Aorta (tissue), 5 donors: ENCODE measurements around the gene YWHAB. TPM values are rescaled to one million over a fixed set of nuclear protein-coding genes. Genes with fewer than 3 reads are reported as not detected.

Experiments
- ATAC-seq: fragments of 200-7000 bp; cut with Tn5 transposase; one replicate; pipeline ENCODE4 v1.9.1; 2022; ENCODE audit warnings: moderate library complexity; ENCODE audit not compliant: low FRiP score
- DNase-seq, 2 donors: peaks; one replicate each; pipeline ENCODE4 v3.0.0-alpha.2; 2020
- H3K27ac ChIP-seq, 2 donors: one replicate each; pipeline ENCODE4 v1.5.1; 2013; ENCODE audit warnings: low read length in 2 of 2, mild to moderate bottlenecking in 2 of 2, moderate library complexity in 2 of 2, control low read depth in 1 of 2, inconsistent platforms in 1 of 2, low read depth in 1 of 2
- H3K27me3 ChIP-seq, 2 donors: one replicate each; pipeline ENCODE4 v1.6.1; 2013; ENCODE audit warnings: control low read depth in 1 of 2, low read length in 1 of 2, mild to moderate bottlenecking in 1 of 2, moderate library complexity in 1 of 2; ENCODE audit not compliant: insufficient read depth in 2 of 2, control insufficient read depth in 1 of 2
- H3K36me3 ChIP-seq, 2 donors: one replicate each; pipeline ENCODE4 v1.6.1; 2013; ENCODE audit warnings: control low read depth in 1 of 2, low read length in 1 of 2, mild to moderate bottlenecking in 1 of 2; ENCODE audit not compliant: insufficient read depth in 2 of 2, control insufficient read depth in 1 of 2
- H3K4me1 ChIP-seq, 2 donors: one replicate each; pipeline ENCODE4 v1.6.1; 2013; ENCODE audit warnings: low read length in 2 of 2, control low read depth in 1 of 2, mild to moderate bottlenecking in 1 of 2, moderate library complexity in 1 of 2; ENCODE audit not compliant: insufficient read depth in 2 of 2, control insufficient read depth in 1 of 2
- H3K4me3 ChIP-seq, 2 donors: one replicate each; pipeline ENCODE4 v1.5.1; 2013; ENCODE audit warnings: low read length in 2 of 2, control low read depth in 1 of 2, mild to moderate bottlenecking in 1 of 2
- H3K9me3 ChIP-seq: one replicate; pipeline ENCODE4 v1.6.1; 2013; ENCODE audit warnings: mild to moderate bottlenecking, low read length; ENCODE audit not compliant: control insufficient read depth
- WGBS, 2 donors: extraction: QIAGEN DNeasy Blood & Tissue Kit; methylation state at CpG; one replicate each; pipeline ENCODE4 v1.1.7; 2013; 5-methylcytosine and 5-hydroxymethylcytosine counted together
- intact Hi-C, 2 donors: fragments of 100-400 bp; cut with DNase I; formaldehyde crosslinking; loops; one replicate each; pipeline versions ENCODE4 v1.14.2 to v1.15.0; 2022
- polyA plus RNA-seq, 2 donors: library from polyadenylated mRNA; stranded (reverse); fragments of 200-250 nt; gene quantifications; one replicate each; pipeline ENCODE4 v1.2.3, GENCODE V29; 2013
- total RNA-seq, 2 donors: library from RNA; stranded (reverse); fragmentation: NEBNext Ultra II Directional; extraction: Animal tissue kit (Norgen Biotek cat#: 25700); gene quantifications; one replicate each; pipeline ENCODE4 v1.2.1, GENCODE V29; 2021
- donor health status: healthy with polysubstance abuse.
- donor health status: Bipolar disorder and iron deficiency.
- donor health status: DM: no; HTN: no; CAD: no.
- donor health status: DM: no; HTN: no; CAD: no.
- donor health status: DM: yes; HTN: yes; CAD: no.

The YWHAB gene
- total and polyA plus RNA-seq, 4 donors = 105 to 167 (median 141) TPM

- no peak overlapping the region for H3K4me3 ChIP-seq
- H3K9me3 ChIP-seq = no peaks in the 10 kb centered on the region
- no peak for DNase-seq
- no peaks in the 10 kb centered on the region for H3K4me1 ChIP-seq
- no peaks in the 10 kb centered on the region for H3K36me3 ChIP-seq
- intact Hi-C loops = no loop called here
- H3K27me3 ChIP-seq = no peaks in the 10 kb centered on the region
- H3K27ac ChIP-seq = no peak overlapping the region
- ATAC-seq = no peak
- 95 to 98% methylated on average over 16 to 18 of the region's 18 CpGs for WGBS, 2 donors
Measured at GRCh38 chr20:44930517-44931168, 45.1 kb downstream of the YWHAB start.

GRCh38 chr20:44931911-44932310 is 46.4 kb downstream of the YWHAB start:
- WGBS, 2 donors = 90% methylated on average over 3 of the region's 3 CpGs
- Histone ChIP-seq H3K9me3 (no peaks in the 10 kb centered on the region), H3K36me3 (peaks cover 0 to 2% of the 10 kb centered on the region in 2 donors), H3K27ac (no peak overlapping the region), H3K27me3 (no peaks in the 10 kb centered on the region), H3K4me1 (no peaks in the 10 kb centered on the region), H3K4me3 (no peak overlapping the region)
- no peak for DNase-seq
- no peak for ATAC-seq
- intact Hi-C loops = no loop called here

DNA sequence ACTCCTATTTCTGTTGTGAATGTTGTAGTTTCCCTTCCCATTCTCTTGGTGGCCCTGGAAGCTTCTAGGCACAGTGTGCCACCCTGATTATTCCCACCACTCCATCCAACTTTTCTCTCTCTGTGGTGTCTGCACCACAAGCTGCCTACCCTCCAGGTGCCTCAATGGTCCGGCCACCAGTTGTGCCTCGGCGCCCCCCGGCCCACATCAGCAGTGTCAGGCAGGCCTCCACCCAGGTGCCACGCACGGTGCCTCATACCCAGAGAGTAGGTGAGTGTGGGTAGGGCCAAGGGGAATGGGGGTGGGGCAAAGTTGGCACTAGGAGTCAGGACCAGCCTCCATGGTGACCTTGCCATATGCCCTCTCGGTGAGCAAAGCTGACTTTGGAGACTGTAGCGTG is 47.4 kb downstream of the YWHAB start:
- H3K4me1 ChIP-seq = no peaks in the 10 kb centered on the region
- no peak overlapping the region for H3K27ac ChIP-seq
- H3K4me3 ChIP-seq = no peak overlapping the region
- no peak for ATAC-seq
- intact Hi-C loops = no loop called here
- no peak for DNase-seq
- H3K36me3 ChIP-seq = peaks cover 0 to 2% of the 10 kb centered on the region in 2 donors
- 93 to 96% methylated on average over 8 of the region's 8 CpGs for WGBS, 2 donors
- no peaks in the 10 kb centered on the region for H3K9me3 ChIP-seq
- no peaks in the 10 kb centered on the region for H3K27me3 ChIP-seq

DNA sequence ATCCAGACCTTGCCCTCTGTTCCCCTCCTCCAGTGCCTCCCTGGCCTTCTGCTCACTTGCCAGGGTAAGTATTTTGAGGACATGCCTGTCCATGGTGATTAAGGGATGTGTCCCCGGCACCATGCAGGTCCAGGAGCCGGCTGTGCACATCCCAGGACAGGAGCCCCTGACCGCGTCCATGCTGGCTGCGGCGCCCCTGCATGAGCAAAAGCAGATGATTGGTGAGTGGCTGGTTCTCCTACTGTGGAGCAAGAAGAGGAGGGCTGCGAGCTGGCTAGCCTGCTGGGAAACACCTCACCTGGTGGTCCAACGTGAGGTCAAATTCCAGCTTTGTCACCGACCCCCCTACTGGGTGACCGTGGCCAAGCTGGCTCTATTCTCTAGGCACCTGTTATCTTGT is 51.0 kb downstream of the YWHAB start:
- Histone ChIP-seq H3K9me3 (no peaks in the 10 kb centered on the region), H3K4me3 (no peak overlapping the region), H3K4me1 (no peaks in the 10 kb centered on the region), H3K27me3 (no peaks in the 10 kb centered on the region), H3K27ac (no peak overlapping the region), H3K36me3 (peaks cover 0 to 2% of the 10 kb centered on the region in 2 donors)
- no peak for DNase-seq
- WGBS, 2 donors = 90 to 94% methylated on average over 10 of the region's 10 CpGs
- peak; percentile 30 for ATAC-seq
- intact Hi-C loops = no loop called here

- Histone ChIP-seq H3K36me3 (peaks cover 0 to 13% of the 10 kb centered on the region in 2 donors), H3K4me3 (no peak overlapping the region), H3K9me3 (no peaks in the 10 kb centered on the region), H3K4me1 (no peaks in the 10 kb centered on the region), H3K27ac (no peak overlapping the region), H3K27me3 (no peaks in the 10 kb centered on the region)
- ATAC-seq = no peak
- DNase-seq = no peak
- 80 to 83% methylated on average over 9 of the region's 9 CpGs for WGBS, 2 donors
- intact Hi-C loops = no loop called here
Measured at GRCh38 chr20:44938637-44939036, 53.1 kb downstream of the YWHAB start.

- DNase-seq = no peak
- no peak overlapping the region for H3K4me3 ChIP-seq
- H3K27ac ChIP-seq = no peak overlapping the region
Measured at GRCh38 chr20:44941120-44941691, 55.7 kb downstream of the YWHAB start.

GRCh38 chr20:44942264-44942973 is 56.9 kb downstream of the YWHAB start:
- Histone ChIP-seq H3K9me3 (no peaks in the 10 kb centered on the region), H3K27ac (no peak overlapping the region), H3K4me3 (no peak overlapping the region), H3K27me3 (no peaks in the 10 kb centered on the region), H3K4me1 (no peaks in the 10 kb centered on the region), H3K36me3 (peaks cover 0 to 11% of the 10 kb centered on the region in 2 donors)
- no peak for DNase-seq
- WGBS, 2 donors = 86 to 91% methylated on average over 4 of the region's 4 CpGs
- intact Hi-C loops = no loop called here
- ATAC-seq = no peak

More at GRCh38 chr20:44941120-44941691, 55.7 kb downstream of the YWHAB start:
- intact Hi-C loops = no loop called here
- no peaks in the 10 kb centered on the region for H3K27me3 ChIP-seq
- no peaks in the 10 kb centered on the region for H3K9me3 ChIP-seq
- H3K36me3 ChIP-seq = peaks cover 0 to 13% of the 10 kb centered on the region in 2 donors
- no peaks in the 10 kb centered on the region for H3K4me1 ChIP-seq
- no peak for ATAC-seq
- WGBS, 2 donors = 86 to 89% methylated on average over 7 of the region's 7 CpGs

DNA sequence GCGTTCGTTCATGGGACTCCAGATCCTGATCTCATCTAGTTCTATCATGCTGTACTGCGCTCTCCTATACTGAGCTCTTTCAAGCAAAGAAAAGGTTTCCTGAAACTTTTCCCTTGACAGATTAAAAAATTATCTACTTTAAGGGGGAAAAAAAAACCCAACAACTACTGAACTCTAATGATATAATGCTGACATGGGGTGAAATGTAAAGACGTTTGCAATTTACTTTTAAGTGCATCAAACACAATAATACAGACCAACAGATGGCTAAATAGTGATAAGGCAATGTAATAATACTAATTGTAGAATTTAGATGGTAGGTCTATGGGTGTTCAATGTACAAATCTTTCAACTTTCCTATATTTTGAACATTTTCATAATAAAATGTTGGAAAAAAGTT is 58.3 kb downstream of the YWHAB start:
- Histone ChIP-seq H3K36me3 (peaks cover 0 to 13% of the 10 kb centered on the region in 2 donors), H3K9me3 (no peaks in the 10 kb centered on the region), H3K4me1 (no peaks in the 10 kb centered on the region), H3K4me3 (no peak overlapping the region), H3K27me3 (no peaks in the 10 kb centered on the region), H3K27ac (no peak overlapping the region)
- WGBS, 2 donors = 87 to 93% methylated on average over 4 of the region's 4 CpGs
- DNase-seq (no peak), ATAC-seq (no peak)
- intact Hi-C loops = no loop called here

DNA sequence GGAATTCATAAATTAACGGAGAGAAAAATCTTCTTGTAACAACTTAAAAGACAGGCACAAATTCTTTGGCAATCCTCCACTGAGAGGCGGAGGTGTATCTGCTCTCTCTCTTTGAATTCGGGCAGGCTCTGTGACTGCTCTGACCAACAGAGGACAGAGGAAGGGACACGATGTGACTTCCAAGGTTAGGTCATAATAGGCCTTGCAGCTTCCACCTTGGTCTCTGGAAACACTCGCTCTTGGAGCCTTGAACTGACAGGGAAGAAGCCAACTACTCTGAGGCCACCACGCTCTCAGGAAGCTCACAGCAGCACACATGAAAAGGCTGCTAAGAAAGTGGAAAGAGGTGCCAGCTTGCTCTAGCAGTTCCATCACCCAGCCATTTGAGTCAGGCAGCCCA is 59.8 kb downstream of the YWHAB start:
- ATAC-seq (no peak), DNase-seq (no peak)
- intact Hi-C loops = no loop called here
- H3K27ac ChIP-seq = no peak overlapping the region
- no peaks in the 10 kb centered on the region for H3K9me3 ChIP-seq
- H3K27me3 ChIP-seq = no peaks in the 10 kb centered on the region
- H3K4me3 ChIP-seq = no peak overlapping the region
- H3K36me3 ChIP-seq = peaks cover 0 to 18% of the 10 kb centered on the region in 2 donors
- WGBS, 2 donors = 89 to 91% methylated on average over 6 of the region's 6 CpGs
- no peaks in the 10 kb centered on the region for H3K4me1 ChIP-seq
